Neural progenitor cell (in vitro differentiated cells): Measurements from ENCODE around the gene CRIP2. TPM values are rescaled to one million over a fixed set of nuclear protein-coding genes. Genes with fewer than 3 reads are reported as not detected.

ENCODE experiments used
- DNase-seq: peaks from one replicate; pipeline ENCODE4 v3.0.0-alpha.2; 2016; ENCODE audit warnings: low spot score
- H2AFZ ChIP-seq: fragments of 200-600 bp; sonication (generic); replicated peaks from 2 replicates; pipeline ENCODE4 v1.6.1; 2016; ENCODE audit warnings: antibody characterized with exemption
- H3F3A ChIP-seq: fragments of 200-600 bp; sonication (generic); 2 replicates; pipeline ENCODE4 v1.6.1; 2016; ENCODE audit warnings: antibody characterized with exemption, low read depth
- H3K27ac ChIP-seq: fragments of 200-600 bp; sonication (generic); 2 replicates; pipeline ENCODE4 v1.5.1; 2016; ENCODE audit warnings: mild to moderate bottlenecking
- H3K27me3 ChIP-seq: fragments of 200-600 bp; sonication (generic); 2 replicates; pipeline ENCODE4 v1.6.1; 2016; ENCODE audit warnings: mild to moderate bottlenecking, moderate library complexity
- H3K36me3 ChIP-seq: fragments of 200-600 bp; sonication (generic); 2 replicates; pipeline ENCODE4 v1.5.1; 2016
- H3K4me1 ChIP-seq: fragments of 200-600 bp; sonication (generic); 2 replicates; pipeline ENCODE4 v1.6.1; 2016; ENCODE audit warnings: mixed run types
- H3K4me2 ChIP-seq: fragments of 200-600 bp; sonication (generic); 2 replicates; pipeline ENCODE4 v1.6.1; 2016
- H3K4me3 ChIP-seq: fragments of 200-600 bp; sonication (generic); 2 replicates; pipeline ENCODE4 v1.5.1; 2016
- H3K79me2 ChIP-seq: fragments of 200-600 bp; sonication (generic); 2 replicates; pipeline ENCODE4 v1.6.1; 2016; ENCODE audit warnings: low read depth
- H3K9ac ChIP-seq: fragments of 200-600 bp; sonication (generic); 2 replicates; pipeline ENCODE4 v1.6.1; 2016
- H3K9me3 ChIP-seq: fragments of 200-600 bp; sonication (generic); 2 replicates; pipeline ENCODE4 v1.5.1; 2016; ENCODE audit warnings: low read depth
- H4K20me1 ChIP-seq: fragments of 200-600 bp; sonication (generic); 2 replicates; pipeline ENCODE4 v1.6.1; 2016; ENCODE audit warnings: low read depth
- H3K27ac Mint-ChIP-seq: 3 replicates; pipeline ENCODE4 v1.8.0; 2021; ENCODE audit warnings: mixed read lengths
- H3K27me3 Mint-ChIP-seq: 2 replicates; pipeline ENCODE4 v1.8.0; 2022; ENCODE audit warnings: low read depth, mild to moderate bottlenecking, inconsistent platforms, moderate library complexity, mixed read lengths; ENCODE audit not compliant: insufficient read depth
- H3K36me3 Mint-ChIP-seq: 3 replicates; pipeline ENCODE4 v1.8.0; 2021; ENCODE audit warnings: mixed read lengths
- H3K4me1 Mint-ChIP-seq: 3 replicates; pipeline ENCODE4 v1.8.0; 2021; ENCODE audit warnings: mixed read lengths
- H3K4me3 Mint-ChIP-seq: 3 replicates; pipeline ENCODE4 v1.8.0; 2021; ENCODE audit warnings: mild to moderate bottlenecking, moderate library complexity, mixed read lengths
- H3K9me3 Mint-ChIP-seq: 3 replicates; pipeline ENCODE4 v1.8.0; 2020; ENCODE audit warnings: mixed read lengths
- EZH2 ChIP-seq: fragments of 200-600 bp; sonication (generic); IDR thresholded peaks from 2 replicates; pipeline ENCODE4 v1.6.1; 2017; ENCODE audit warnings: antibody characterized with exemption, mild to moderate bottlenecking, moderate library complexity
- EZH2phosphoT487 ChIP-seq: fragments of 200-600 bp; sonication (generic); IDR thresholded peaks from 2 replicates; pipeline ENCODE4 v1.6.1; 2017; ENCODE audit warnings: antibody characterized with exemption
- total RNA-seq: library from RNA; depleted of rRNA; stranded (reverse); fragments of >200 nt; gene quantifications from 2 replicates; pipeline ENCODE4 v1.2.3, GENCODE V29; 2015; ENCODE audit warnings: low replicate concordance
- TF ChIP-seq, protein P1 (sequence below): fragments of 200-600 bp; sonication (generic); IDR thresholded peaks from 2 replicates; pipeline ENCODE4 v1.5.1; 2017; ENCODE audit warnings: antibody characterized with exemption, mild to moderate bottlenecking

The CRIP2 gene
- total RNA-seq, 1 donor from 2014 or later: 0.30 TPM

- peaks cover 30% of the 10 kb centered on the region for H4K20me1 ChIP-seq
- Mint-ChIP-seq H3K9me3 (no peaks in the 10 kb centered on the region), H3K27ac (peak overlapping the region; percentile 94), H3K4me1 (no peaks in the 10 kb centered on the region), H3K27me3 (peaks cover 4% of the 10 kb centered on the region), H3K4me3 (no peak overlapping the region), H3K36me3 (peaks cover 10% of the 10 kb centered on the region)
- no peak overlapping the region for H3K27ac ChIP-seq
- no peaks in the 10 kb centered on the region for H3K4me1 ChIP-seq
- no peak overlapping the region for H3K9ac ChIP-seq
- H3F3A ChIP-seq: no peaks in the 10 kb centered on the region
- H3K4me3 ChIP-seq: no peak overlapping the region
- no peaks in the 10 kb centered on the region for H3K36me3 ChIP-seq
- no peaks in the 10 kb centered on the region for H3K9me3 ChIP-seq
- TF ChIP-seq EZH2phosphoT487 (no peak), EZH2 (no peak)
- TF ChIP-seq, protein P1, sequence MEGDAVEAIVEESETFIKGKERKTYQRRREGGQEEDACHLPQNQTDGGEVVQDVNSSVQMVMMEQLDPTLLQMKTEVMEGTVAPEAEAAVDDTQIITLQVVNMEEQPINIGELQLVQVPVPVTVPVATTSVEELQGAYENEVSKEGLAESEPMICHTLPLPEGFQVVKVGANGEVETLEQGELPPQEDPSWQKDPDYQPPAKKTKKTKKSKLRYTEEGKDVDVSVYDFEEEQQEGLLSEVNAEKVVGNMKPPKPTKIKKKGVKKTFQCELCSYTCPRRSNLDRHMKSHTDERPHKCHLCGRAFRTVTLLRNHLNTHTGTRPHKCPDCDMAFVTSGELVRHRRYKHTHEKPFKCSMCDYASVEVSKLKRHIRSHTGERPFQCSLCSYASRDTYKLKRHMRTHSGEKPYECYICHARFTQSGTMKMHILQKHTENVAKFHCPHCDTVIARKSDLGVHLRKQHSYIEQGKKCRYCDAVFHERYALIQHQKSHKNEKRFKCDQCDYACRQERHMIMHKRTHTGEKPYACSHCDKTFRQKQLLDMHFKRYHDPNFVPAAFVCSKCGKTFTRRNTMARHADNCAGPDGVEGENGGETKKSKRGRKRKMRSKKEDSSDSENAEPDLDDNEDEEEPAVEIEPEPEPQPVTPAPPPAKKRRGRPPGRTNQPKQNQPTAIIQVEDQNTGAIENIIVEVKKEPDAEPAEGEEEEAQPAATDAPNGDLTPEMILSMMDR: no peak
- H3K4me2 ChIP-seq: no peak overlapping the region
- no peak overlapping the region for H2AFZ ChIP-seq
- peaks cover 9% of the 10 kb centered on the region for H3K79me2 ChIP-seq
- no peaks in the 10 kb centered on the region for H3K27me3 ChIP-seq
- DNase-seq: no peak
These were observed 21.7 kb upstream of the CRIP2 start for GRCh38 chr14:105452963-105453362.

- no peak overlapping the region for H3K4me3 Mint-ChIP-seq
- no peaks in the 10 kb centered on the region for H3K4me1 ChIP-seq
- H3K27me3 Mint-ChIP-seq: peaks cover 4% of the 10 kb centered on the region
- peaks cover 7% of the 10 kb centered on the region for H3K79me2 ChIP-seq
- H3K4me1 Mint-ChIP-seq: no peaks in the 10 kb centered on the region
- H3K27ac ChIP-seq: no peak overlapping the region
- peaks cover 10% of the 10 kb centered on the region for H3K36me3 Mint-ChIP-seq
- H3K27me3 ChIP-seq: no peaks in the 10 kb centered on the region
- no peak for DNase-seq
- H3K27ac Mint-ChIP-seq: no peak overlapping the region
- H4K20me1 ChIP-seq: peaks cover 21% of the 10 kb centered on the region
- no peak overlapping the region for H3K9ac ChIP-seq
- H2AFZ ChIP-seq: no peak overlapping the region
- H3K9me3 ChIP-seq: no peaks in the 10 kb centered on the region
- no peaks in the 10 kb centered on the region for H3K9me3 Mint-ChIP-seq
- H3K36me3 ChIP-seq: no peaks in the 10 kb centered on the region
- H3K4me3 ChIP-seq: no peak overlapping the region
- H3F3A ChIP-seq: no peaks in the 10 kb centered on the region
- no peak overlapping the region for H3K4me2 ChIP-seq
- TF ChIP-seq EZH2 (no peak), EZH2phosphoT487 (no peak)
- TF ChIP-seq, protein P1: no peak
These were observed 20.8 kb upstream of the CRIP2 start for GRCh38 chr14:105453847-105454246.

- Histone ChIP-seq H3K9me3 (no peaks in the 10 kb centered on the region), H3K27ac (no peak overlapping the region), H3K4me1 (no peaks in the 10 kb centered on the region), H3F3A (no peaks in the 10 kb centered on the region), H2AFZ (no peak overlapping the region), H3K4me3 (no peak overlapping the region), H3K27me3 (no peaks in the 10 kb centered on the region), H3K36me3 (no peaks in the 10 kb centered on the region), H3K79me2 (no peaks in the 10 kb centered on the region), H3K9ac (no peak overlapping the region), H4K20me1 (peaks cover 10% of the 10 kb centered on the region), H3K4me2 (no peak overlapping the region)
- no peak overlapping the region for H3K27ac Mint-ChIP-seq
- no peak overlapping the region for H3K4me3 Mint-ChIP-seq
- DNase-seq: no peak
- peaks cover 4% of the 10 kb centered on the region for H3K27me3 Mint-ChIP-seq
- no peaks in the 10 kb centered on the region for H3K4me1 Mint-ChIP-seq
- no peaks in the 10 kb centered on the region for H3K9me3 Mint-ChIP-seq
- TF ChIP-seq, protein P1: no peak
- TF ChIP-seq EZH2phosphoT487: no peak
- no peak for TF ChIP-seq EZH2
- peaks cover 10% of the 10 kb centered on the region for H3K36me3 Mint-ChIP-seq
These were observed 19.5 kb upstream of the CRIP2 start for GRCh38 chr14:105455086-105455640.
